Right atrium auricular region (tissue), 2 donors: Measurements from ENCODE around the gene SLMAP. TPM values are rescaled to one million over a fixed set of nuclear protein-coding genes. Genes with fewer than 3 reads are reported as not detected.
"Not testable (repeated sequence)": the region's sequence is repeated elsewhere in the genome, so short reads cannot be mapped to it uniquely, and the experiment has no call there.

Experiments used
- DNase-seq: peaks from one replicate; pipeline ENCODE4 v3.0.0-alpha.2; 2019; ENCODE audit warnings: low spot score
- H3K27ac ChIP-seq, 2 donors: fragments of 200-600 bp; sonication (generic); 1 replicate in 1 of 2; 2 replicates in 1 of 2; pipeline ENCODE4 v1.5.1; 2016 to 2019
- H3K27me3 ChIP-seq, 2 donors: fragments of 200-600 bp; sonication (generic); one replicate each; pipeline versions ENCODE4 v1.5.1 to v1.6.0; 2017 to 2019
- H3K36me3 ChIP-seq: fragments of 200-600 bp; sonication (generic); one replicate; pipeline ENCODE4 v1.5.1; 2016
- H3K4me1 ChIP-seq, 2 donors: fragments of 200-600 bp; sonication (generic); one replicate each; pipeline versions ENCODE4 v1.5.1 to v1.6.0; 2017 to 2019
- H3K4me3 ChIP-seq, 2 donors: fragments of 200-600 bp; sonication (generic); 1 replicate in 1 of 2; 2 replicates in 1 of 2; pipeline ENCODE4 v1.5.1; 2017 to 2019; ENCODE audit warnings: mild to moderate bottlenecking in 1 of 2, moderate library complexity in 1 of 2
- H3K9me3 ChIP-seq, 2 donors: fragments of 200-600 bp; sonication (generic); one replicate each; pipeline ENCODE4 v1.5.1; 2019
- total RNA-seq, 2 donors: library from RNA; depleted of rRNA; stranded (reverse); fragments of >200 nt; gene quantifications; one replicate each; pipeline ENCODE4 v1.1.0, GENCODE V29; 2016
- TF ChIP-seq, protein P1 (sequence below), 2 donors: fragments of 200-600 bp; sonication (generic); IDR thresholded peaks; one replicate each; pipeline ENCODE4 v1.5.1; 2019; ENCODE audit warnings: antibody characterized with exemption in 2 of 2

Gene SLMAP
- total RNA-seq, 2 donors from 2014 or later: 220 to 256 TPM

- H3K4me1 ChIP-seq: peaks cover 0 to 32% of the 10 kb centered on the region in 2 donors
- TF ChIP-seq, protein P1, sequence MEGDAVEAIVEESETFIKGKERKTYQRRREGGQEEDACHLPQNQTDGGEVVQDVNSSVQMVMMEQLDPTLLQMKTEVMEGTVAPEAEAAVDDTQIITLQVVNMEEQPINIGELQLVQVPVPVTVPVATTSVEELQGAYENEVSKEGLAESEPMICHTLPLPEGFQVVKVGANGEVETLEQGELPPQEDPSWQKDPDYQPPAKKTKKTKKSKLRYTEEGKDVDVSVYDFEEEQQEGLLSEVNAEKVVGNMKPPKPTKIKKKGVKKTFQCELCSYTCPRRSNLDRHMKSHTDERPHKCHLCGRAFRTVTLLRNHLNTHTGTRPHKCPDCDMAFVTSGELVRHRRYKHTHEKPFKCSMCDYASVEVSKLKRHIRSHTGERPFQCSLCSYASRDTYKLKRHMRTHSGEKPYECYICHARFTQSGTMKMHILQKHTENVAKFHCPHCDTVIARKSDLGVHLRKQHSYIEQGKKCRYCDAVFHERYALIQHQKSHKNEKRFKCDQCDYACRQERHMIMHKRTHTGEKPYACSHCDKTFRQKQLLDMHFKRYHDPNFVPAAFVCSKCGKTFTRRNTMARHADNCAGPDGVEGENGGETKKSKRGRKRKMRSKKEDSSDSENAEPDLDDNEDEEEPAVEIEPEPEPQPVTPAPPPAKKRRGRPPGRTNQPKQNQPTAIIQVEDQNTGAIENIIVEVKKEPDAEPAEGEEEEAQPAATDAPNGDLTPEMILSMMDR (IDR thresholded peaks at IDR 0.05): no peak
- H3K4me3 ChIP-seq: no peak overlapping the region
- DNase-seq: no peak
- H3K36me3 ChIP-seq: no peaks in the 10 kb centered on the region
- no peaks in the 10 kb centered on the region for H3K27me3 ChIP-seq
- peak overlapping the region in 1 of 2 donors; percentile 4 for H3K27ac ChIP-seq
- H3K9me3 ChIP-seq: no peaks in the 10 kb centered on the region
Measured at GRCh38 chr3:57803647-57804081, 47.6 kb downstream of the SLMAP start.

GRCh38 chr3:57805266-57805665 lies 49.2 kb downstream of the SLMAP start:
- TF ChIP-seq, protein P1 (IDR thresholded peaks at IDR 0.05): no peak
- Histone ChIP-seq H3K4me1 (peaks cover 0 to 32% of the 10 kb centered on the region in 2 donors), H3K36me3 (no peaks in the 10 kb centered on the region), H3K27ac (no peak overlapping the region), H3K4me3 (no peak overlapping the region), H3K27me3 (no peaks in the 10 kb centered on the region), H3K9me3 (no peaks in the 10 kb centered on the region)
- DNase-seq: no peak

DNA sequence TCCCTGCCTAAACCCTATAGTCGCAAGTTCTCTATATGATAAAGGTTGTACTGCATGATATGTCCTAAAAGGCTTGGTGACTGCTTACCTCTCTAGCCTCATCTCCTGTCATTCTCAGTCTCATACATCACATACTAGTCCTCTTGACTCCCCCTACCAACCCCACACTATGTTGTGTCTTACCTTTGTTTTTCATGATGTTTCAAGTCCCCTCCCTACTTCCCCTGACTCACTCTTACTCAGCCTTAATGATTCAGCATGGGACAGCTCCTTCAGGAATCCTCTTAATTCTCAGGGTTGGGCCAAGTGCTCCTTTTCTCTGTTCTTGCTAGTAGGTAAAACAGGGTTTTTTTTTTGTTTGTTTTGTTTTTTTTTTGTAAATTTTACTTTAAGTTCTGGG lies 49.6 kb downstream of the SLMAP start:
- Histone ChIP-seq H3K4me1 (peaks cover 0 to 30% of the 10 kb centered on the region in 2 donors), H3K27ac (no peak overlapping the region), H3K4me3 (no peak overlapping the region)

DNA sequence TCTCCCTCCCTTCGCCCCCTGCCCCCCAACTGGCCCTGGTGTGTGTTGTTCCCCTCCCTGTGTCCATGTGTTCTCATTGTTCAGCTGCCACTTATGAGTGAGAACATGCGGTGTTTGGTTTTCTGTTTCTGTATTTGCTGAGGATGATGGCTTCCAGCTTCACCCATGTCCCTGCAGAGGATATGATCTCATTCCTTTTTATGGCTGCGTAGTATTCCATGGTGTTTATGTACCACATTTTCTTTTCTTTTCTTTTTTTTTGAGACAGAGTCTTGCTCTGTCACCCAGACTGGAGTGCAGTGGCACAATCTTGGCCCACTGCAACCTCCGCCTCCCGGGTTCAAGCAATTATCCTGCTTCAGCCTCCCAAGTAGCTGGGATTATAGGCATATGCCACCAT lies 50.1 kb downstream of the SLMAP start:
- H3K4me1 ChIP-seq: peaks cover 0 to 25% of the 10 kb centered on the region in 2 donors
- H3K27me3 ChIP-seq, H3K9me3 ChIP-seq, H3K36me3 ChIP-seq, H3K27ac ChIP-seq, H3K4me3 ChIP-seq, DNase-seq: not testable (repeated sequence)

More for the DNA sequence above, 49.6 kb downstream of the SLMAP start:
- no peaks in the 10 kb centered on the region for H3K36me3 ChIP-seq
- H3K9me3 ChIP-seq: no peaks in the 10 kb centered on the region
- DNase-seq: no peak
- H3K27me3 ChIP-seq: no peaks in the 10 kb centered on the region
- TF ChIP-seq, protein P1 (IDR thresholded peaks at IDR 0.05): no peak

- TF ChIP-seq, protein P1 (IDR thresholded peaks at IDR 0.05): no peak
Measured at GRCh38 chr3:57808961-57809608, 53.0 kb downstream of the SLMAP start.

GRCh38 chr3:57809609-57809968 lies 53.5 kb downstream of the SLMAP start:
- H3K27me3 ChIP-seq: no peaks in the 10 kb centered on the region
- no peaks in the 10 kb centered on the region for H3K4me1 ChIP-seq
- no peak overlapping the region for H3K27ac ChIP-seq
- H3K4me3 ChIP-seq: no peak overlapping the region
- TF ChIP-seq, protein P1 (IDR thresholded peaks at IDR 0.05): no peak
- DNase-seq: no peak
- peaks cover 0 to 3% of the 10 kb centered on the region in 2 donors for H3K9me3 ChIP-seq
- no peaks in the 10 kb centered on the region for H3K36me3 ChIP-seq

More at GRCh38 chr3:57808961-57809608, 53.0 kb downstream of the SLMAP start:
- no peak overlapping the region for H3K4me3 ChIP-seq
- no peaks in the 10 kb centered on the region for H3K27me3 ChIP-seq
- H3K4me1 ChIP-seq: peaks cover 0 to 5% of the 10 kb centered on the region in 2 donors
- H3K36me3 ChIP-seq: no peaks in the 10 kb centered on the region
- no peak for DNase-seq
- no peak overlapping the region for H3K27ac ChIP-seq
- H3K9me3 ChIP-seq: peaks cover 0 to 3% of the 10 kb centered on the region in 2 donors
